ENCODE results near the gene PGLYRP4. TPM values are rescaled to one million over a fixed set of nuclear protein-coding genes. Genes with fewer than 3 reads are reported as not detected.

Gene PGLYRP4
- total and polyA plus RNA-seq, 2 of the 4 experiments (the other 2 are of a cell fraction), result not detected

GRCh38 chr1:153397924-153398651 is 49.4 kb upstream of the PGLYRP4 start:
- dilution Hi-C loops (cut with HindIII; ENCODE audit: low sequenced_read_pairs, unreplicated experiment) (no loop called here), intact Hi-C loops (cut with micrococcal nuclease) (no loop called here), in situ Hi-C loops (cut with MboI; ENCODE audit: low sequenced_read_pairs) (no loop called here)
- no peaks in the 10 kb centered on the region for H3K9me3 ChIP-seq (ENCODE audit: control insufficient read depth, insufficient read depth, low read length)
- H3K36me3 ChIP-seq (ENCODE audit: control insufficient read depth, insufficient read depth, low read length), result no peaks in the 10 kb centered on the region
- no peak overlapping the region for H2AFZ ChIP-seq (replicated peaks; ENCODE audit: low read length, poor library complexity)
- H3K4ac ChIP-seq (ENCODE audit: low read depth, low read length), result no peak overlapping the region
- H3K27me3 ChIP-seq (ENCODE audit: control insufficient read depth, insufficient read depth, low read length), result peaks cover 7% of the 10 kb centered on the region; the same call in 1 of the 2 replicates
- ATAC-seq (ENCODE audit: low read depth), result no peak
- no peak overlapping the region for H2BK15ac ChIP-seq (ENCODE audit: low read depth, low read length)
- no TSS peak for BruUV-seq (replicated peaks)
- no peaks in the 10 kb centered on the region for H3K79me1 ChIP-seq (ENCODE audit: low read depth in 1 of 2, low read length in 2 of 2)
- H2BK5ac ChIP-seq (ENCODE audit: low read depth, low read length, poor library complexity, severe bottlenecking), result no peak overlapping the region
- no peaks in the 10 kb centered on the region for H3K4me1 ChIP-seq (ENCODE audit: control insufficient read depth, insufficient read depth, low read length)
- no peak overlapping the region for H3K4me3 ChIP-seq (ENCODE audit: insufficient read depth, low read depth, low read length)
- no peak overlapping the region for H4K8ac ChIP-seq (ENCODE audit: low read depth in 2 of 2, low read length in 2 of 2)
- no peak overlapping the region for H3K9ac ChIP-seq (ENCODE audit: low read depth, low read length)
- no peak overlapping the region for H2BK20ac ChIP-seq (ENCODE audit: low read depth, low read length)
- CTCF ChIA-PET, result interaction anchor here (0.6 kb wide), 1 partner anchor 51 kb away, joined by 5 read pairs; no protein-coding TSS in a partner anchor
- 70% methylated on average over 2 of the region's 6 CpGs; no CpG with 5 or more reads in 1 of the 2 experiments for WGBS, 2 experiments (ENCODE audit: extremely low coverage in 2 of 2, insufficient read length in 1 of 2)
- no peak overlapping the region for H3K18ac ChIP-seq (ENCODE audit: low read depth, low read length)
- no peak overlapping the region for H3K14ac ChIP-seq (replicated peaks; ENCODE audit: low read depth, low read length)
- H3K4me2 ChIP-seq (ENCODE audit: low read depth, low read length), result no peak overlapping the region
- no peak overlapping the region for H2BK120ac ChIP-seq (ENCODE audit: low read depth, low read length)
- H2AK5ac ChIP-seq (ENCODE audit: low read depth, low read length), result no peak overlapping the region
- no peak overlapping the region for H3K56ac ChIP-seq (ENCODE audit: extremely low read depth, insufficient read depth, low read length)
- no peak overlapping the region for H3K27ac ChIP-seq (ENCODE audit: insufficient read depth, low read length)
- H4K20me1 ChIP-seq (ENCODE audit: insufficient read depth, low read length), result no peaks in the 10 kb centered on the region
- H4K5ac ChIP-seq (ENCODE audit: low read depth, low read length), result no peak overlapping the region
- H4K91ac ChIP-seq (ENCODE audit: insufficient read depth, low read depth, low read length), result no peak overlapping the region
- TF ChIP-seq CTCF (conservative IDR thresholded peaks at IDR 0.05; ENCODE audit: low read depth, low read length) (no peak), BHLHE40 (IDR thresholded peaks at IDR 0.05; ENCODE audit: low read depth, low read length) (no peak), MXI1 (IDR thresholded peaks at IDR 0.05; ENCODE audit: borderline replicate concordance, low read depth, low read length) (no peak), RFX5 (IDR thresholded peaks at IDR 0.05; ENCODE audit: low read depth, low read length) (no peak), POLR2A (IDR thresholded peaks at IDR 0.05; ENCODE audit: low read depth, low read length) (no peak), MAZ (IDR thresholded peaks at IDR 0.05; ENCODE audit: borderline replicate concordance, low read depth, low read length) (no peak), ELK1 (IDR thresholded peaks at IDR 0.05; ENCODE audit: borderline replicate concordance, low read depth, low read length) (no peak), CHD1 (IDR thresholded peaks at IDR 0.05; ENCODE audit: low read depth, low read length) (no peak), RCOR1 (IDR thresholded peaks at IDR 0.05; ENCODE audit: insufficient replicate concordance, low read length) (no peak), USF2 (IDR thresholded peaks at IDR 0.05; ENCODE audit: low read depth, low read length) (no peak), FOS (IDR thresholded peaks at IDR 0.05; ENCODE audit: low read depth, low read length) (no peak), NFE2L2 (IDR thresholded peaks at IDR 0.05; ENCODE audit: low read depth, low read length) (no peak), RAD21 (IDR thresholded peaks at IDR 0.05; ENCODE audit: low read length) (no peak), CEBPB (IDR thresholded peaks at IDR 0.05; ENCODE audit: low read depth, low read length) (no peak)
- POLR2A ChIA-PET (ENCODE audit: unreplicated experiment), result no interaction called here
- H3K23ac ChIP-seq (ENCODE audit: low read depth, low read length), result no peak overlapping the region
- no peak for DNase-seq
- peak overlapping the region; percentile 55 for H2AK9ac ChIP-seq (replicated peaks; ENCODE audit: low read depth, low read length, poor library complexity)
- H3K9me1 ChIP-seq (ENCODE audit: insufficient read depth, low read length), result no peaks in the 10 kb centered on the region
